Keratinocyte (primary cell): ENCODE results near the gene GADD45G. TPM values are rescaled to one million over a fixed set of nuclear protein-coding genes. Genes with fewer than 3 reads are reported as not detected.

Experiments used
- DNase-seq: peaks from one replicate; pipeline ENCODE4 v3.0.0-alpha.2; 2011; ENCODE audit warnings: low read depth, missing footprints, low spot score
- FAIRE-seq: peaks from 2 replicates; lab custom pipeline; 2011; peaks lifted over from hg19 to GRCh38; lab: Jason Lieb, UNC
- H2AFZ ChIP-seq: 2 replicates; pipeline ENCODE4 v1.6.0; 2012; ENCODE audit warnings: low read length, control low read depth, inconsistent platforms; ENCODE audit not compliant: control insufficient read depth
- H3K27ac ChIP-seq: 2 replicates; pipeline ENCODE4 v1.5.1; 2011; ENCODE audit warnings: low read length; ENCODE audit not compliant: control insufficient read depth, insufficient read depth
- H3K27me3 ChIP-seq: 3 replicates; pipeline ENCODE4 v1.6.0; 2011; ENCODE audit warnings: low read length; ENCODE audit not compliant: control insufficient read depth, insufficient read depth; ENCODE audit errors: extremely low read depth
- H3K36me3 ChIP-seq, 2 experiments: 2 replicates in 1 of 2; 3 replicates in 1 of 2; pipeline ENCODE4 v1.5.1; 2011; ENCODE audit warnings: low read length in 2 of 2, mild to moderate bottlenecking in 1 of 2; ENCODE audit not compliant: control insufficient read depth in 2 of 2, insufficient read depth in 2 of 2; ENCODE audit errors: extremely low read depth in 1 of 2
- H3K4me1 ChIP-seq: 3 replicates; pipeline ENCODE4 v1.5.1; 2011; ENCODE audit warnings: low read length; ENCODE audit not compliant: control insufficient read depth, insufficient read depth; ENCODE audit errors: extremely low read depth
- H3K4me2 ChIP-seq: 3 replicates; pipeline ENCODE4 v1.6.0; 2011; ENCODE audit warnings: low read depth, low read length; ENCODE audit not compliant: control insufficient read depth, insufficient read depth; ENCODE audit errors: extremely low read depth
- H3K4me3 ChIP-seq, 3 experiments: fragments of 200-600 bp in 1 of 3; sonication (generic) in 1 of 3; 2 replicates in 2 of 3; 3 replicates in 1 of 3; pipeline ENCODE4 v1.5.1; 2011 to 2016; ENCODE audit warnings: low read length in 3 of 3, mild to moderate bottlenecking in 3 of 3, control low read depth in 2 of 3, inconsistent platforms in 1 of 3, low read depth in 1 of 3, mixed read lengths in 1 of 3, mixed run types in 1 of 3, moderate library complexity in 1 of 3; ENCODE audit not compliant: control insufficient read depth in 2 of 3, insufficient read depth in 2 of 3; ENCODE audit errors: extremely low read depth in 1 of 3
- H3K79me2 ChIP-seq: 2 replicates; pipeline ENCODE4 v1.6.0; 2012; ENCODE audit warnings: low read length; ENCODE audit not compliant: control insufficient read depth, insufficient read depth
- H3K9ac ChIP-seq: 3 replicates; pipeline ENCODE4 v1.6.0; 2011; ENCODE audit warnings: low read length; ENCODE audit not compliant: control insufficient read depth, insufficient read depth; ENCODE audit errors: extremely low read depth
- H3K9me1 ChIP-seq: 3 replicates; pipeline ENCODE4 v1.6.0; 2011; ENCODE audit warnings: low read length; ENCODE audit not compliant: control insufficient read depth, insufficient read depth; ENCODE audit errors: extremely low read depth
- H3K9me3 ChIP-seq: 2 replicates; pipeline ENCODE4 v1.5.1; 2012; ENCODE audit warnings: low read depth, low read length; ENCODE audit not compliant: control insufficient read depth
- H4K20me1 ChIP-seq: 3 replicates; pipeline ENCODE4 v1.6.0; 2011; ENCODE audit warnings: low read length; ENCODE audit not compliant: control insufficient read depth, insufficient read depth; ENCODE audit errors: extremely low read depth
- CTCF ChIP-seq, 3 experiments: IDR thresholded peaks in 1 of 3; conservative IDR thresholded peaks in 1 of 3; optimal IDR thresholded peaks in 1 of 3; 2 replicates in 2 of 3; 3 replicates in 1 of 3; pipeline versions ENCODE3 to v1.5.1; 2011; ENCODE audit warnings: low read length in 3 of 3, mild to moderate bottlenecking in 3 of 3, moderate library complexity in 2 of 3, control low read depth in 1 of 3, inconsistent platforms in 1 of 3; ENCODE audit not compliant: insufficient read depth in 2 of 3; ENCODE audit errors: extremely low read depth in 1 of 3
- EZH2 ChIP-seq: IDR thresholded peaks from one replicate; pipeline ENCODE4 v1.6.1; 2012; ENCODE audit warnings: inconsistent platforms, mild to moderate bottlenecking, low read length, moderate library complexity
- dilution Hi-C: fragments of 300-500 bp; cut with MboI; formaldehyde crosslinking; loops from one replicate; pipeline ENCODE4 v1.7.0; 2020; ENCODE audit warnings: low sequenced_read_pairs; ENCODE audit not compliant: extremely low pct_ligation_motif_present
- polyA plus RNA-seq, 5 experiments: library from polyadenylated mRNA; depleted of rRNA in 3 of 5; stranded (reverse) in 3 of 5; stranded (forward) in 1 of 5; unstranded in 1 of 5; fragments of >200 nt; gene quantifications; 1 replicate in 1 of 5; 2 replicates in 3 of 5; 3 replicates in 1 of 5; pipeline versions ENCODE4 v1.2.1 to v1.2.3, GENCODE V29; 2011 to 2012; ENCODE audit warnings: missing spikeins in 2 of 5, low read depth in 1 of 5, low replicate concordance in 1 of 5

GADD45G gene
- polyA plus RNA-seq, 1 donor (not counting 4 experiments of a cell fraction or from before 2014, with no cell fraction given): 0.05 TPM

GRCh38 chr9:89621676-89622075 is 16.9 kb downstream of the GADD45G start:
- no peaks in the 10 kb centered on the region for H3K9me3 ChIP-seq
- dilution Hi-C loops: no loop called here
- H3K4me3 ChIP-seq: no peak overlapping the region
- TF ChIP-seq EZH2 (no peak), CTCF (optimal IDR thresholded peaks at IDR 0.05 in 1 of 3, IDR thresholded peaks at IDR 0.05 in 1 of 3, conservative IDR thresholded peaks at IDR 0.05 in 1 of 3; ENCODE audit: extremely low read depth in 1 of 3, insufficient read depth in 2 of 3, low read length in 3 of 3) (no peak)
- no peaks in the 10 kb centered on the region for H3K36me3 ChIP-seq
- no peak overlapping the region for H2AFZ ChIP-seq
- DNase-seq (no peak), FAIRE-seq (no peak)
- no peaks in the 10 kb centered on the region for H3K4me1 ChIP-seq
- peaks cover 22% of the 10 kb centered on the region for H3K27me3 ChIP-seq
- H3K4me2 ChIP-seq: no peak overlapping the region
- H3K79me2 ChIP-seq: no peaks in the 10 kb centered on the region
- H3K9me1 ChIP-seq: no peaks in the 10 kb centered on the region
- H4K20me1 ChIP-seq: no peaks in the 10 kb centered on the region
- no peak overlapping the region for H3K27ac ChIP-seq
- no peak overlapping the region for H3K9ac ChIP-seq

- DNase-seq (no peak), FAIRE-seq (no peak)
- TF ChIP-seq EZH2: no peak
- TF ChIP-seq CTCF (optimal IDR thresholded peaks at IDR 0.05 in 1 of 3, IDR thresholded peaks at IDR 0.05 in 1 of 3, conservative IDR thresholded peaks at IDR 0.05 in 1 of 3; ENCODE audit: extremely low read depth in 1 of 3, insufficient read depth in 2 of 3, low read length in 3 of 3): no peak
- H3K79me2 ChIP-seq: no peaks in the 10 kb centered on the region
- H3K27ac ChIP-seq: no peak overlapping the region
- dilution Hi-C loops: no loop called here
- no peak overlapping the region for H3K9ac ChIP-seq
- H3K9me3 ChIP-seq: no peaks in the 10 kb centered on the region
- no peak overlapping the region for H3K4me2 ChIP-seq
- H3K4me3 ChIP-seq: no peak overlapping the region
- H4K20me1 ChIP-seq: no peaks in the 10 kb centered on the region
- H2AFZ ChIP-seq: no peak overlapping the region
- H3K27me3 ChIP-seq: peaks cover 20% of the 10 kb centered on the region
- H3K9me1 ChIP-seq: no peaks in the 10 kb centered on the region
- H3K4me1 ChIP-seq: no peaks in the 10 kb centered on the region
- H3K36me3 ChIP-seq: no peaks in the 10 kb centered on the region
Measured at GRCh38 chr9:89622933-89623861, 18.4 kb downstream of the GADD45G start.
